ENCODE data around the gene GRIK3.

GRCh38 chr1:36861375-36861774, 172.9 kb downstream of the GRIK3 start:
- TF ChIP-seq POLR2A (IDR thresholded peaks at IDR 0.05) (no peak), CTCF (IDR thresholded peaks at IDR 0.05) (no peak)
